Stimulated activated CD4-positive, alpha-beta T cell treated with anti-CD3 and anti-CD28 coated beads, Interleukin-12 subunit alpha, Interleukin-12 subunit beta, amount 100 ng/mL, for 24 hours (primary cell): ENCODE data around the gene SNX8.
"Not testable (repeated sequence)": the region's sequence is repeated elsewhere in the genome, so short reads cannot be mapped to it uniquely, and the experiment has no call there.

Experiments used
- DNase-seq, 2 experiments: peaks; one replicate each; pipeline ENCODE4 v3.0.0-alpha.2; 2020; ENCODE audit warnings: low read depth in 2 of 2

Gene SNX8

DNA sequence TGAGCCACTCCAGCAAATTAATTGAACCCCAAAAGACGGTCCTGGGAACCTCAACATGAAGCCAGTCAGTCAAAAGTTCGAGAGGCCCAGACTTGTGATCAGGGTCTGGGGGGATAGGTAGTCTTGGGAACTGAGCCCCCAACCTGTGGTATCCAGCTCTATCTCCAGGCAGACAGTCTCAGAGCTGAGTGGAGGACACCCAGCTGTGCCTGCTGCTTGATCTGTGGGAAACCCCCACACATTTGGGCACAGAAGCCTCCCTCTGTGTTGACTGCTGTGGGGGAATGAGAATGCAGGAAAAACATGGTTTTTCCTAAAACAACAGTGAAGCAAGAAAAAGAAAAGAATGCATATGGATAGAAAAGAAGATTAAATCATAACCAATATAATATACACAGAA lies 16.3 kb upstream of the SNX8 start:
- no peak for DNase-seq

DNA sequence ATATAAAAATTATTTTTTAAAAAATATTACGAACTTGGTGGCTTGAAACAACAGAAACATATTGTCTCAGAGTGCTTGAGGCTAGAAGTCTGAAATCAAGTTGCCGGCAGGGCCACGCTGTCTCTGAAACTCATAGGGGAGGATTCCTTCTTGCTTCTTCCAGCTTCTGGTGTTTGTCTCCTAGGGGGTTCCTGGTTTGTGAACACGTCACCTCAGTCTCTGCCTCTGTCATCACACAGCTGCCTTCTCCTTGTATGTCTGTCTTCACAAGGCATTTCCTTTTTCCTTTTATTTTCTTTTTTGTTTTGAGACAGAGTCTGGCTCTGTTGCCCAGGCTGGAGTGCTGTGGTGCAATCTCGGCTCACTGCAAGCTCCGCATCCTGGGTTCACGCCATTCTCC lies 12.7 kb upstream of the SNX8 start:
- DNase-seq: no peak

DNA sequence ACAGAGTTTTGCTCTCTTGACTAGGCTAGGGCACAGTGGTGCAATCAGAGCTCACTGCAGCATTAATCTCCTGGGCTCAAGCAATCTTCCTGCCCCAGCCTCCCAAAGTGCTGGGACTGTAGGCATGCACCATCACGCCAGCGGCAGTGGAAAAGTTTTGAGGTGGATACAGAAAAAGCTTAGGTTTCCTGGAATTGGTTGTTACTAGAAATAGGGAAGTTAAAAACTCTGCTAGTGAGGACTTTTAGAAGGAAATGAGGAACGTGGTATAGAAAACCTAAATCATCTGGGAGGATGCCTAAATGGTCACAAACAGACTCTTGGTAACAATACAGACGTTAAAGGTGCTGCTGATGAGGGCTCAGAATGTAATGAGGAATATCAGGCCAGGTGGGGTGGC lies 10.9 kb upstream of the SNX8 start:
- DNase-seq: no peak

DNA sequence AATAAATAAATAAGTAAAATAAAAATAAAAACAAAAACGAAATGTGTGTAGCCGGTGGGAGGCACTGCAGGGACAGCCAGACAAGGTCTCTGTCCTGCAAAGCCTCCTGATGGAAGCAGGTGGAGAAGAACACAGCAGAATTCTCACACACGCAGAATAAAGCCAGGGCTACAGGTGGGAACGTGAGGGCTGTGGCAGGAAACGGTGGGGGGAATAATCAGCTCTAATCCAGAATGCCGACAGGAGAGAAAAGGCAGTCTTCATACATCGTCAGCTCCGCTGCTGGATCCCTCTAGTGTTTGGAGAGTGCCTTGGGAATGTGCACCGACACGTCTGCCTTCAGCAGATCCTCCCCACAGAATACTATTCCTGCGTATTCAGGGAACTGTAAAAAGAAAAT lies 6.8 kb upstream of the SNX8 start:
- no peak for DNase-seq

DNA sequence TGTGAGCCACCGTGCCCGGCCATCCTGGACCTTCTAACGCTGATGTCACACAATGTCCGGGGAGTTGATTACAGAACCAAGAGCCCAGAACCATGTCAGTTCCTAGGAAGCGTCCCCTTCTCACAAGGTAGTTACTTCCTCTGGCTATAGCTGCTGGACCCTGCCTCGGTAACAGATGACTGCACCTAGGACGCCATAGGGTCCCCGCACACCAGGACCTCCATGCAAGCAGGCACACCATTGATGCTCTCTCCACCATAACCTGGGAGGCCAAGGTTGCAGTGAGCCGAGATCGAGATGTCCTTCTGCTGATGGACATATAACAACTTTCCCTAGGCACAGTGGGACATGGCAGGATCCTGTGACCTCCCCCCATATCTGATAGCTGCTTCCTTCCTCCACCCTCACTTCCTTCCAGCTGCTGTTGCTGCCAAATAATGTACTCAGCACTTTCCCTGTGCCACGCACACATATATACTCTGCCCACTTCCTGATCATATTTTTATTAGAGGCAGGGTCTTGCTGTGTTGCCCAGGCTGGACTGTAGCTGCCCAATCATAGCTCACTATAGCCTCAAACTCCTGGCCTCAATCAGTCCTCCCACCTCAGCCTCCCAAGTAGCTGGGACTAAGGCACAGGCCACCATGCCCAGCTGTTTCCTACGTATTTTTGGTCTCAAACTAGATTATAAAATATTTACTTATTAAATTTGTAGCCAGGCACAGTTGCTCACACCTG lies 3.5 kb upstream of the SNX8 start:
- no peak for DNase-seq

DNA sequence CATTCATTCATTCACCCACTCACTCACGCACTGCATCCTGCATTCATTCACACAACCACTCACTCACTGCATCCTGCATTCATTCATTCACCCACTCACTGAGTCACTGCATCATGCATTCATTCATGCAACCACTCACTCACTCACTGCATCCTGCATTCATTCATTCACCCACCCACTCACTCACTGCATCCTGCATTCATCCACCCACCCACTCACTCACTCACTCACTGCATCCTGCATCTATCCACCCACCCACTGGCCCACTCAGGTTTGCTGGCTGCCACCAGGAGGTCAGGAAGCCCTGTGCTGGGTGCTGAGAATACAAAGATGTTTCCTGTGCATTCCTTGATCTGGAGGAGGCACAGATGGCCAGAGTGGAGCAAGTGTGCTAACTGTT lies 2.3 kb upstream of the SNX8 start:
- no peak for DNase-seq

DNA sequence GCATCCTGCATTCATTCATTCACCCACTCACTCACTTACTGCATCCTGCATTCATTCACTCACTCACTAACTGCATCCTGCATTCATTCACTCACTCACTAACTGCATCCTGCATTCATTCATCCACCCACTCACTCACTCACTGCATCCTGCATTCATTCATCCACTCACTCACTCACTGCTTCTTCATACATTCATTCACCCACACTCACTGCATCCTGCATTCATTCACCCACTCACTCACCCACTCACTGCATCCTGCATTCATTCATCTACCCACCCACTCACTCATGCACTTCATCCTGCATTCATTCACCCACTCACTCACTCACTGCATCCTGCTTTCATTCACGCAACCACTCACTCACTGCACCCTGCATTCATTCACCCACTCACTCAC lies 1.5 kb upstream of the SNX8 start:
- no peak for DNase-seq

DNA sequence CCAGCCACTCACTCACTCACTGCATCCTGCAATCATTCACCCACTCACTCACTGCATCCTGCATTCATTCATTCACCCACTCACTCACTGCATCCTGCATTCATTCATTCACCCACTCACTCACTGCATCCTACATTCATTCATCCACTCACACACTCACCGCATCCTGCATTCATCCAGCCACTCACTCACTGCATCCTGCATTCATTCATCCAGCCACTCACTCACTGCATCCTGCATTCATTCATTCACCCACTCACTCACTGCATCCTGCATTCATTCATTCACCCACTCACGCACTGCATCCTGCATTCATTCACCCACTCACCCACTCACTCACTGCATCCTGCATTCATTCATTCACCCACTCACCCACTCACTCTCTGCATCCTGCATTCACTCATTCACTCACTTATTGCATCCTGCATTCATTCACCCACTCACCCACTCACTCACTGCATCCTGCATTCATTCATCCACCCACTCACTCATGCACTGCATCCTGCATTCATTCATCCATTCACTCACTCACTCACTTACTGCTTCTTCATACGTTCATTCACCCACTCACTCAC lies 802 bp upstream of the SNX8 start:
- DNase-seq: not testable (repeated sequence)

DNA sequence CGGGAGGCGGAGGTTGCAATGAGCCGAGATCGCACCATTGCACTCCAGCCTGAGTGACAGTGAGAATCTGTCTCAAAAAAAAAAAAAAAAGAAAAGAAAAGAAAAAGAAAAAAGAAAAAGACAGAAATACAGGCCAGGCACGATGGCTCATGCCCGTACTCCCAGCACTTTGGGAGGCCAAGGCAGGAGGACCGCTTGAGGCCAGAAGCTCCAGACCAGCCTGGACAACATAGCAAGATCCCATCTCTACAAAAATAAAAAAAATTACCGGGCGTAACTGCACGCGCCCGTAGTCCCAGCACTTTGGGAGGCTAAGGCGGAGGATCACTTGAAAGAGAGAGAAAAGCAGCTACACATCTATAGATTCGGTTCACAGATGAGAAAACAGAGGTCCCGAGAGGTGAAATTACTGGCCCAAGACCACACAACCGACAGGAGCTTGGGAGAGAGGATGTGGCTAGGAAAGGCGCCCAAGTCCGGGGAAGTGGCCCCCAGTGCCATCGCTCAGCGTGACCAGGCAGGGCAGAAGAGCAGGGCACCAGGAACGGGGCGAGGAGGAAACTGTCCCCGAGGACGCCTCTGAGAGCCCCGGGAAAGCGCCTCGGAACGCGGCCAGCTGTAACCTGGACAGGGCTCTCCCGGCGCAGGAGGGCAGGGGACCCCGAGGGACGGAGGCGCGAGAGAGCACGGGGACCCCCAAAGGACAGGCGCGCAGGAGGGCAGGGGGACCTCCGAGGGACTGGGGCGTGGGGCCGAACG lies 612 bp downstream of the SNX8 start:
- DNase-seq: no peak

DNA sequence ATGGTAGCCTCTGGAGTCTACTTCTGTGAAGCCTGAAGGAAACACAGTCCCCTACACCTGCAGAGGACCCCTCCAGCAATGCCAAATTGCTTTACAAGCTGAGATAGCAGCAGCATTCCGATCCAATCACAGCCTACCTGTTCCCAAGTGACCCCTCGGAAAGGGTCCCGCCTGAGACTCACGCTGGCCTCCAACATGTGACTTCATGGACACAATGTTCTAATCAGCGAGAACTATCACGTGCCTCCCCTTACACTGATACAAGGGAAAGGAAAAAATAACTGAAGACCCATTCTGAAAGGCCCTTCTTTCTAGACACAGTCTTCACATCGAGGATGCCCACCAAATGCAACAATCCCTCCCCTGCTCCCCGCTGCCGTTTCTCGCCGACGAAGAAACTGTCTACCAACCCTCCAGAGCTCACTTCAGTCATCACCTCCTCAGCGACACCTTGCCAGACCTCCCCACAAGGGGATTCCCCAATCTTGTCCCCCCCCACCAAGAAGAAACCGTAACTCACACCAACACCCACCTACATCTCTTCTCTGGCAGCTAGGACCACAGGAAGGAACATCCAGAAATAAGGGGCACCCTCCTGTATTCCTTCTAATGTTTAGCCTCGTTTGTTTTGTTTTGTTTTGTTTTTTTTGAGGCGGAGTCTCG lies 1.8 kb downstream of the SNX8 start:
- DNase-seq: no peak

DNA sequence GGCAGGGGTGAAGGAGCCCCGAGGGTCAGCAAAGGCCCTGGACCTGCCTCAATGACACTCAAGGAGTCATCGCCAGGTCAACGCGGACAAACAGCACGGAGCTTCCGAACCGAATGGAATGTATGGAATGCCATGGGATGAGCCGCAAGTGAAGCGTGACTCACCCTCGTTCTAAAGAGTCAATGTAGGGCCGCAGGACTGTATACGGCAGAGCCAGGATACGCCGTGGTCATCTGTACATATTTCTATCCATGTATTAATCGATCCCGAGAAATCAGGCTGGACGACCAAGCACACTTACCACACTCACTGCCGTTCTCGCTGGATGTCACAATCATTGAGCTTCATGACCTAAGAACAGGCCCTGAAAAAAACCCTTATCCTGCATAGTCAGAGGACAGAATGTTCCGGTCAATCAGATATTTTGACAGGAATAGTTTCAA lies 4.3 kb downstream of the SNX8 start:
- DNase-seq: no peak

DNA sequence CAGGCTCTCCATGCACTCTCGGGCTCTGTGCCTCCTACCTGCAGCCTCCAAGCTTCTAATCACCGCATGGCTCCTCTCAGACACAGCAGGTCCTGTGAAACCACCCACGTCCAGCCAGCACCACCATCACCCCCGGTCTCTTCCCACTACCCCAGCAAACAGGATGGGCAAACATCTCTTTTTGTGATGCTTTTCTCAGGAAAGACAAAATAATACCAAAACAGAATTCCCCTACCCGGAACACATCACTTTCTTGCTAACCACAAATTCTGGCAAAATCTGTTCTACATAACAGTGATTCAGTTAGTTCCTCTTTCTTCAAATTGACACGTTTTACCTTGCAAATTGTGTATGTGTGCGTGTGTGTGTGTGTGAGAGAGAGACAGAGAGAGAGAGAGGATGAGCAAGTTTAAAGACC lies 6.5 kb downstream of the SNX8 start:
- DNase-seq: no peak

DNA sequence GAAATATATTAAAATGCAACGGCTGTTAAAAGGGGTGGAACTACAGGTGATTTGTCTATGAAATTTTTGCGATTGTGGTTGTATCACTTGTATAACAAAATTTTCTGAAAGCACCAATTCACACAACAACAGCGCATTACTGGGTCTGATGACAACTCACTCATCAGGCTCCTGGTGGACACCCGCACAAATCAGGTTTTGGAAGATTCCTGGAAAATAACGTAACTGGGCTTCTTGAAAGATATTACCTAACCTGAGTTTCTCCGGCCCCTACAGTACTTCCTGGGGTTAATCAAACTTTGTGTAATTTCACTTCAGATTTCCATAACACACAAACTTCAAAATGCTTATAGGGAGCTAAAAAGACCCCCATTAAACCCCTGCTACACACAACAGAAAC lies 7.6 kb downstream of the SNX8 start:
- no peak for DNase-seq

DNA sequence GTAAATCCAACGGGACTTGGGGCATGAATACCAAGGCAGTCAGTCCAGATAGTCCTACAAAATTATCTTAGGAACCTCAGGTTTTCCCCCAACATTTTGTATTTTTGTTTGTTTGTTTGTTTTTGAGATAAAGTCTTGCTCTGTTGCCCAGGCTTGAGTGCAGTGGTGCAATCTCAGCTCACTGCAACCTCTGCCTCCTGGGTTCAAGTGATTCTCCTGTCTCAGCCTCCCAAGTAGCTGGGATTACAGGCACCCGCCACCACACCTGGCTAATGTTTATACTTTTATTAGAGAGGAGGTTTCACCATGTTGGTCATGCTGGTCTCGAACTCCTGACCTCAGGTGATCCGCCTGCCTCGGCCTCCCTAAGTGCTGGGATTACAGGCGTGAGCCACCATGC lies 9.0 kb downstream of the SNX8 start:
- not testable (repeated sequence) for DNase-seq

DNA sequence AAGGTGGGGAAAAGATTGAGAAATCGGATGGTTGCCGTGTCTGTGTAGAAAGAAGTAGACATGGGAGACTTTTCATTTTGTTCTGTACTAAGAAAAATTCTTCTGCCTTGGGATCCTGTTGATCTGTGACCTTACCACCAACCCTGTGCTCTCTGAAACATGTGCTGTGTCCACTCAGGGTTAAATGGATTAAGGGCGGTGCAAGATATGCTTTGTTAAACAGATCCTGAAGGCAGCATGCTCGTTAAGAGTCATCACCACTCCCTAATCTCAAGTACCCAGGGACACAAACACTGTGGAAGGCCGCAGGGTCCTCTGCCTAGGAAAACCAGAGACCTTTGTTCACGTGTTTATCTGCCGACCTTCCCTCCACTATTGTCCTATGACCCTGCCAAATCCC lies 10.7 kb downstream of the SNX8 start:
- DNase-seq: not testable (repeated sequence)

DNA sequence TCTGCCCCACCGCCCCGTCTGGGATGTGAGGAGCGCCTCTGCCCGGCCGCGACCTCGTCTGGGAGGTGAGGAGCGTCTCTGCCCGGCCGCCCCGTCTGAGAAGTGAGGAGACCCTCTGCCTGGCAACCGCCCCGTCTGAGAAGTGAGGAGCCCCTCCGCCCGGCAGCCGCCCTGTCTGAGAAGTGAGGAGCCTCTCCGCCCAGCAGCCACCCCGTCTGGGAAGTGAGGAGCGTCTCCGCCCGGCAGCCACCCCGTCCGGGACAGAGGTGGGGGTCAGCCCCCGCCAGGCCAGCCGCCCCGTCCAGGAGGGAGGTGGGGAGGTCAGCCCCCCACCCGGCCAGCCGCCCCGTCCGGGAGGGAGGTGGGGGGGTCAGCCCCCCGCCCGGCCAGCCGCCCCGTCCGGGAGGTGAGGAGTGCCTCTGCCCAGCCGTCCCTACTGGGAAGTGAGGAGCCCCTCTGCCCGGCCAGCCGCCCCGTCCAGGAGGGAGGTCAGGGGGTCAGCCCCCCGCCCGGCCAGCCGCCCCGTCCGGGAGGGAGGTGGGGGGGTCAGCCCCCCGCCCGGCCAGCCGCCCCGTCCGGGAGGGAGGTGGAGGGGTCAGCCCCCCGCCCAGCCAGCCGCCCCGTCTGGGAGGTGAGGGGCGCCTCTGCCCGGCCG lies 11.4 kb downstream of the SNX8 start:
- DNase-seq: not testable (repeated sequence)

DNA sequence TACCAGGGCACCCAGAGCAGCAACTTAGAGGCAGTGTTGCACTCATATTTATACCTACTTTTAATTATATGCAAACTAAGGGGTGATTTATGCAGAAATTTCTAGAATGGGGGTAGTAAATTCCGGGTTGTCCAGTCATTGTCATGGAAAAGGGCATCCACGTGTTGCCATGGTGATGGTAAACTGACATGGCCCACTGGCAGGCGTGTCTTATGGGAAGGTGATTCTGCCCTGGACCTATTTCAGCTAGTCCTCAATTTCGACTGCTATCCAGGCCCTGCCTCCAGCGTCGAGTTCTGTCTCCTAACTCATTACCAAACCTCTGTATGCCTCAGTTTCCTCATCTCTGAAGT lies 12.8 kb downstream of the SNX8 start:
- DNase-seq: no peak

DNA sequence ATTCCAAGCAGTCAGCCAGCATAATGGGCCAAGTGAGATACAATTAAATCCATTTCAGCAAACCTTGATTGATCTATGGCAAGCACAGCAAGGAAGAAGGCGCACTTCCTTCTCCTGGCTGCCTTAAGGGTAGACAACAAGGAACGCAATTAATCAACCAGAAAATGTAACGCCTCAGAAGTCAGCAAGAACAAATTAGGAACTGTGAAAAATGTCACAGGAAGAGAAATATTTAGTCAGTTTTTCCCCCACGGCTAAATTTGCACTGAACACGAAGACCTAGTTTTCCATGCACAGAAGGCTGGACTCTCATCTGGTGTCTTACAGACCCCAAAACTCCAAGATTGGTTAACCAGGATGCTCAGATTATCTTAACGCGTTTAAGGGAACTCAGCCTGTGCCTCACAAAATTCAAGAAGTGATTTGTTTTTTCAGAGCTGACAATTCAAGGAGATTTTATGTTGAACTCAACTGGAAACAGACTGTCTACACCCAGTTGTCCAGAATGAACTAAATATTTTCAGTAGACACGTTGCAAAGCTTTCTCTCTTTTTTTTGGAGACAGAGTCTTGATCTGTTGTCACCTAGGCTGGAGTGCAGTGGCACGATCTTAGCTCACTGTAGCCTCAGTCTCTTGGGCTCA lies 14.2 kb downstream of the SNX8 start:
- DNase-seq: no peak

DNA sequence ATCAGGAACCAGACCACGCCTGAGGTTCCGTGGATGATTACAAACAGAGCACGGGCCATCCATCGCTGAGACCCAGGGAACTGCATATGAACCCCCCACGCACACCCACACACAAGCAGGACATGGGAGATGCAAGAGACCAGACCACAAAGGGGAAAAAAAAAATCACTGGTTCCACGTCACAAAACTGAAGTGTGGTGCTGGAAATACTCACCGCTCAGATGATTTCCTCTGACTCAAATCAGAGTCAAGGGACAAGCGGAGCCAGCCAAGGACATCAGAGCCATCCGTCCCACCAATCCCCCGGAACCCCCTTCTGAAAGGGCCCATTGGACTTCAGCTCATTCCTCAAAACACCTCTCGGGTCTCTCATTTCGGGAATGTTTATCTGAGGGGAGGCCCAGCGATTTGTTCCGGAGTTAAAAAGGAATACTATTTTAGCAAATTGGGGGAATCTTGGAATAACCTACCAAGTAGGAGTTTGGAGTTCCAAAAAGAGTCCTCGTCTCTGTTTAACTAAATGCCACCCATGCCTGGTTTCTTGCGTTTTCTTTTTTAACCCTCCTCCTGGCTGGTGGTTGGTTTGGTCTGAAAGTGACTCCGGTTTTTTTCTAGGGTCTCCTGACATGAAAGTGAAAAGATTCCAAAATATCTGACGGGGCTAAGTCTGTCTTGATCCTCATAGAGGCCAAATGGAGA lies 15.0 kb downstream of the SNX8 start:
- DNase-seq: peak in 1 of 2 experiments; percentile 27

DNA sequence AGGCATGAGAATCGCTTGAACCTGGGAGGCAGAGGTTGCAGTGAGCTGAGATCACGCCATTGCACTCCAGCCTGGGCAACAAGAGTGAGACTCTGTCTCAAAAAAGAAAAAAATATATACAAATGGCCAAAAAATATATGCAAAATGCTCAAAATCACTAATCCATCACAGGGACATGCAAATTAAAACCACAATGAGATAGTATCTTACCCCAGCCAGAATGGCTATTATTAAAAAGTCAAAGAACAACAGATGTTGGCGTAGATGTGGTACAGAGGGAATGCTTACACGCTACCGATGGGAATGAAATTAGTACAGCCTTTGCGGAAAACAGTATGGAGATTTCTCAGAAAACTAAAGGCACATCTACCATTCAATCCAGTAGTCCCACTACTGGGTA lies 17.4 kb downstream of the SNX8 start:
- DNase-seq: no peak
